ENCODE measurements around the gene MDN1. TPM values are rescaled to one million over a fixed set of nuclear protein-coding genes. Genes with fewer than 3 reads are reported as not detected.

MDN1 gene
- total RNA-seq, 4 donors from 2014 or later, result 13.1 to 44.6 (median 20.8) TPM

GRCh38 chr6:89610149-89610642 lies 209.4 kb downstream of the MDN1 start:
- DNase-seq, result peak; percentile 6
- no peaks in the 10 kb centered on the region for H3K4me1 ChIP-seq
- H3K27ac ChIP-seq, result no peak overlapping the region
- H3K4me3 ChIP-seq, result no peak overlapping the region
- intact Hi-C loops (cut with DNase I), result loop anchor here (5.0 kb wide), 2 partner anchors 178 to 243 kb away; partner anchors contain the start of gene ANKRD6
- no peaks in the 10 kb centered on the region for H3K9me3 ChIP-seq
- TF ChIP-seq CTCF (IDR thresholded peaks at IDR 0.05), result peak; percentile 73 to 93 (median 79)
- no peak for TF ChIP-seq POLR2A (IDR thresholded peaks at IDR 0.05)
- WGBS, 2 donors, result 41 to 42% methylated on average over 11 of the region's 11 CpGs
- peaks cover 0 to 16% (median 0%) of the 10 kb centered on the region in 3 donors for H3K36me3 ChIP-seq
- no peaks in the 10 kb centered on the region for H3K27me3 ChIP-seq

GRCh38 chr6:89605861-89606260 lies 213.7 kb downstream of the MDN1 start:
- WGBS, 2 donors, result 82 to 83% methylated on average over 4 of the region's 5 CpGs
- no peaks in the 10 kb centered on the region for H3K9me3 ChIP-seq
- no peak for DNase-seq
- no peaks in the 10 kb centered on the region for H3K27me3 ChIP-seq
- intact Hi-C loops (cut with DNase I), result no loop called here
- H3K4me1 ChIP-seq, result no peaks in the 10 kb centered on the region
- no peak overlapping the region for H3K4me3 ChIP-seq
- TF ChIP-seq POLR2A (IDR thresholded peaks at IDR 0.05), result no peak
- TF ChIP-seq CTCF (IDR thresholded peaks at IDR 0.05), result no peak
- peaks cover 0 to 16% (median 0%) of the 10 kb centered on the region in 3 donors for H3K36me3 ChIP-seq
- H3K27ac ChIP-seq, result no peak overlapping the region

GRCh38 chr6:89604653-89605052 lies 214.9 kb downstream of the MDN1 start:
- DNase-seq, result no peak
- Histone ChIP-seq H3K4me3 (no peak overlapping the region), H3K27ac (no peak overlapping the region), H3K36me3 (peaks cover 0 to 16% (median 0%) of the 10 kb centered on the region in 3 donors), H3K9me3 (no peaks in the 10 kb centered on the region), H3K4me1 (no peaks in the 10 kb centered on the region), H3K27me3 (no peaks in the 10 kb centered on the region)
- TF ChIP-seq CTCF (IDR thresholded peaks at IDR 0.05) (no peak), POLR2A (IDR thresholded peaks at IDR 0.05) (no peak)
- intact Hi-C loops (cut with DNase I), result no loop called here
- 79 to 85% methylated on average over 5 of the region's 5 CpGs for WGBS, 2 donors

GRCh38 chr6:89602166-89602565 lies 217.4 kb downstream of the MDN1 start:
- intact Hi-C loops (cut with DNase I), result no loop called here
- Histone ChIP-seq H3K4me3 (no peak overlapping the region), H3K9me3 (no peaks in the 10 kb centered on the region), H3K27ac (no peak overlapping the region), H3K36me3 (peaks cover 0 to 16% (median 0%) of the 10 kb centered on the region in 3 donors), H3K4me1 (no peaks in the 10 kb centered on the region), H3K27me3 (no peaks in the 10 kb centered on the region)
- 86 to 90% methylated on average over 2 to 5 of the region's 6 CpGs for WGBS, 2 donors
- no peak for TF ChIP-seq CTCF (IDR thresholded peaks at IDR 0.05)
- DNase-seq, result no peak

- TF ChIP-seq POLR2A (IDR thresholded peaks at IDR 0.05) (no peak), CTCF (IDR thresholded peaks at IDR 0.05) (no peak)
- no peaks in the 10 kb centered on the region for H3K4me1 ChIP-seq
- H3K27me3 ChIP-seq, result no peaks in the 10 kb centered on the region
- no peaks in the 10 kb centered on the region for H3K36me3 ChIP-seq
- no peaks in the 10 kb centered on the region for H3K9me3 ChIP-seq
- DNase-seq, result no peak
- intact Hi-C loops (cut with DNase I), result no loop called here
- H3K27ac ChIP-seq, result no peak overlapping the region
- WGBS, 2 donors, result 77 to 100% methylated on average over 3 to 6 of the region's 7 CpGs
- H3K4me3 ChIP-seq, result no peak overlapping the region
Observed at GRCh38 chr6:89599727-89600126, 219.9 kb downstream of the MDN1 start.
